HG03354 (cell line): ENCODE measurements around the gene ZNF648.
A peak's percentile ranks its signal among the peaks of the same experiment; 100 is the strongest.
"Not testable (repeated sequence)": the region's sequence is repeated elsewhere in the genome, so short reads cannot be mapped to it uniquely, and the experiment has no call there.

ENCODE experiments used
- ATAC-seq: cut with Tn5 transposase; IDR thresholded peaks from one replicate; pipeline ENCODE4 v1.9.1; 2021; ENCODE audit warnings: mild to moderate bottlenecking; ENCODE audit not compliant: unreplicated experiment, poor library complexity, severe bottlenecking

The ZNF648 gene

GRCh38 chr1:182061594-182061993 is at the start of gene ZNF648:
TSS of gene ZNF648 (minus strand) at chr1:182061712. CDS start at chr1:182058010, 3,702 bp downstream.
- no peak for ATAC-seq

GRCh38 chr1:182110635-182111034 is 49.1 kb upstream of the ZNF648 start:
- no peak for ATAC-seq

GRCh38 chr1:182109771-182110170 is 48.3 kb upstream of the ZNF648 start:
- no peak for ATAC-seq

- ATAC-seq = no peak
Measured at GRCh38 chr1:182107209-182107608, 45.7 kb upstream of the ZNF648 start.

- no peak for ATAC-seq
Measured at GRCh38 chr1:182102043-182102416, 40.5 kb upstream of the ZNF648 start.

- no peak for ATAC-seq
Measured at GRCh38 chr1:182101415-182102042, 40.0 kb upstream of the ZNF648 start.

GRCh38 chr1:182098301-182098700 is 36.8 kb upstream of the ZNF648 start:
- ATAC-seq = no peak

GRCh38 chr1:182095946-182096345 is 34.4 kb upstream of the ZNF648 start:
- ATAC-seq = no peak

- ATAC-seq = not testable (repeated sequence)
Measured at GRCh38 chr1:182094514-182095005, 33.0 kb upstream of the ZNF648 start.

GRCh38 chr1:182093781-182094180 is 32.3 kb upstream of the ZNF648 start:
- ATAC-seq = no peak

- no peak for ATAC-seq
Measured at GRCh38 chr1:182092336-182092735, 30.8 kb upstream of the ZNF648 start.

- ATAC-seq = no peak
Measured at GRCh38 chr1:182091083-182091482, 29.6 kb upstream of the ZNF648 start.

GRCh38 chr1:182087719-182088350 is 26.3 kb upstream of the ZNF648 start:
- no peak for ATAC-seq

- ATAC-seq = no peak
Measured at GRCh38 chr1:182087304-182087703, 25.8 kb upstream of the ZNF648 start.

- no peak for ATAC-seq
Measured at GRCh38 chr1:182086620-182087019, 25.1 kb upstream of the ZNF648 start.

- ATAC-seq = no peak
Measured at GRCh38 chr1:182086136-182086535, 24.6 kb upstream of the ZNF648 start.

- ATAC-seq = no peak
Measured at GRCh38 chr1:182085726-182086125, 24.2 kb upstream of the ZNF648 start.

- ATAC-seq = no peak
Measured at GRCh38 chr1:182084487-182085316, 23.2 kb upstream of the ZNF648 start.

GRCh38 chr1:182083851-182084486 is 22.5 kb upstream of the ZNF648 start:
- ATAC-seq = no peak

GRCh38 chr1:182080955-182081582 is 19.6 kb upstream of the ZNF648 start:
- ATAC-seq = peak; percentile 57
